GM18505 (cell line): Measurements from ENCODE around the gene SAMMSON.

Experiments
- ATAC-seq: cut with Tn5 transposase; IDR thresholded peaks from one replicate; pipeline ENCODE4 v1.9.1; 2021; ENCODE audit not compliant: unreplicated experiment
- POLR2A ChIP-seq: IDR thresholded peaks from 4 replicates; pipeline ENCODE4 v1.6.1; 2011; ENCODE audit warnings: borderline replicate concordance; ENCODE audit not compliant: insufficient read depth, insufficient read length; ENCODE audit errors: extremely low read depth

The SAMMSON gene

GRCh38 chr3:69999140-70000027, at the start of gene SAMMSON:
TSS of gene SAMMSON (plus strand) at chr3:69999733.
- TF ChIP-seq POLR2A, result no peak
- no peak for ATAC-seq

DNA sequence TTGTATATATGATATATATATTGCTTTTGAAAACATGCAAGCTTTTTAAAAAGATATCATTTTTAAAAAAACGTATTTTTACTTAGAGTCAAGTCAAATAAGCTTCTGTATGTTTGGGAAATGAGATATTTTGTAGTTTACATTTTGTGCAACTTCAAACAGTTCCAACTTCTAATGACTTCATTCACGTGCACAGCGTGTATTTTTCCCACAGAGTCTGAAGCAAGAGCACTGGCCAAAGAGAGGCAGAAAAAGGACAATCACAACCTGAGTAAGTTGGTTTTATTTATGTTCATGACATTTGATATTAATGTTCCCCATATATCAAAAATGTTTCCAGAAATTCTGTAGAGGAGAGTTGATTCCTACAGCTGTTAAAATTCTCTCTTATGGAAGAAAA, 47.9 kb upstream of the SAMMSON start:
- no peak for ATAC-seq
- TF ChIP-seq POLR2A, result no peak

- no peak for ATAC-seq
- no peak for TF ChIP-seq POLR2A
Observed at GRCh38 chr3:69959581-69959980, 40.0 kb upstream of the SAMMSON start.

- no peak for ATAC-seq
Observed at GRCh38 chr3:69961706-69962439, 37.7 kb upstream of the SAMMSON start.

GRCh38 chr3:69963643-69964042, 35.9 kb upstream of the SAMMSON start:
- no peak for ATAC-seq
- TF ChIP-seq POLR2A, result no peak

More at GRCh38 chr3:69961706-69962439, 37.7 kb upstream of the SAMMSON start:
- TF ChIP-seq POLR2A, result no peak

DNA sequence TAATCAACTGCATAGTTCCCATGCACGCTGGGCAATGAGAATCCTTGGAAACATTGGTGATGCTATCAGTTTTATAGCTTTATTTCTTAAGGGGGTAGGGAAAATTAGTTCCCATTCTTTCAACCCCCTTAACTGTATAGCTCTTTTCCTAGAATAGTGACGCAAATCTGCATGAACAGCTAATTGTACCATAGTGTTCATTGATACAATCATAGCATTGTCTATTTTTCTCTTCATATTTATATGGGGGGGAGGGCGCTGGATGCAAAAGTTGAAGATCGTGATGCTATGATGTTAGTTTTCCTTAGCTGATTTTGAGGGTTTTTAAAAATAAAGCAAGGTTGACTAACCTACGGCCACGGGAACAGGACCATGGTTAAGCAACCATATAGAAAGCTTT, 32.4 kb upstream of the SAMMSON start:
- no peak for ATAC-seq
- no peak for TF ChIP-seq POLR2A

DNA sequence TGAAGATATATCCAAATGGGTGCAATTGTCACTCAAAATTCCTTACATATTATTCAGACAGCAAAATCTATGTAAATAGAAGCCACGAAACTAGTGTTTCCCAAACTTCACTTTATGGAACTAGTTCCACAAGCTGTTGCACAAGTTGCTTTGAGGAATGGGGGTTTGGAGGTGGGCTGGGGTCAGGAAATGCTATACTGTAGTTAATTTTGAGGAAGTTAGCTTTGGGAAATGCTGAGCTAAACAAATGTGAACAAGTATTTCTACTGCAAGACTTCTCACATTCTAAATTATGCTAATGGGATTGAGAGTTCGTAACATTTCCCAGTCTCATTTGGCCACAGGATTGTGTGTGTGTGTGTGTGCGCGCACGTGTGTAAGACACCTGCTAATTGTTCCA, 28.7 kb upstream of the SAMMSON start:
- ATAC-seq, result no peak

GRCh38 chr3:69972672-69973071, 26.9 kb upstream of the SAMMSON start:
- TF ChIP-seq POLR2A, result no peak

More for the DNA sequence above, 28.7 kb upstream of the SAMMSON start:
- no peak for TF ChIP-seq POLR2A

DNA sequence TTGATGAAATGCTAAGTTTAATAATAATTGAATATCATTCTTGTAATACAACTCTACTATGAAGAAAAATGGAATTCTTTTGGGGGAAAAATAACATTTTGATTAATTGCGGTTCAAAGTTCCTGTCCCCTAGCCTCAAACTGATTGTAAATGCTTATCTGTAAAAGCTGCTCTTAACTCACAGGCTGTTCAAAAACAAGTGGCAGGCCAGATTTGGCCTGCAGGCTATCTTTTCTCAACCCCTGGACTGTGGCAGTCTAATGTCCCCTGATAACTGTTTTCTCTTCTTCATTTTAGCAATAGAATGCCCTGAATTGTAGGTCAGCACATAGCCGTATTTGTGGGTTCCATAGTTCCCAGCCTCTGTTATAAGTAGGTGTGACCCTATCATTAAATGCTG, 23.5 kb upstream of the SAMMSON start:
- ATAC-seq, result no peak
- TF ChIP-seq POLR2A, result no peak

More at GRCh38 chr3:69972672-69973071, 26.9 kb upstream of the SAMMSON start:
- no peak for ATAC-seq

DNA sequence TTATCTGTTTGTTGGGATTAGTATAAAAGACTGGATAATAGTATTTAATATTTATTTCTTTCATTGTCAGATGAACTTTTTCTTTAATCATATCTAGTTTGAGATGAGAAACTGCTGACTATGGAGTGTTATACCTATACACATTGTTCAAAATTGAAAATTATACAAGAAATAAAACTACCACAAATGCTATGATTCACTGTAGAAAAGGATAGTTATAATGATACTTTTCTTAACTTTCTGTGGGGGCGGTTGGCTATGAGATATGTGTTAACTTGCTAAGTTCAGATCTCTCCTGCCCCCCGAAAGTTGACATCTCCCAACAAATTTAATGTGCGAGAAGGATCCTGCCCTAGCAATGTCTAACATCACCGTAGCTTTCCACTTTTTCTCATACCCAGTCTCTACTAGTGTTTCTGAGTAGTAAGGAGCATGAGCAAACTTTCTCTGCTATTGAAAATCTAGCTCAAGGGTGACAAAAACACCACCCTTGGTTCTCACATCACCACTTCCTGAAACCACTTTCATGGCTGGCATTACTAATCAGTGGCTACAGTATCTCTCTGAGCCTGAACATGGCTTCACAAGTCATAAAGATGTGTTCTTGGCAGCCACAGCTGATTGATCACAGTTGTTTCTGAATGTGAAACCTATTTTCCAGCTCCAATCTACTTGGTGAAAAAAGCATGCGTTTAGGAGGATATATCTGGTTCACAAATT, 15.8 kb upstream of the SAMMSON start:
- no peak for ATAC-seq
- TF ChIP-seq POLR2A, result no peak

DNA sequence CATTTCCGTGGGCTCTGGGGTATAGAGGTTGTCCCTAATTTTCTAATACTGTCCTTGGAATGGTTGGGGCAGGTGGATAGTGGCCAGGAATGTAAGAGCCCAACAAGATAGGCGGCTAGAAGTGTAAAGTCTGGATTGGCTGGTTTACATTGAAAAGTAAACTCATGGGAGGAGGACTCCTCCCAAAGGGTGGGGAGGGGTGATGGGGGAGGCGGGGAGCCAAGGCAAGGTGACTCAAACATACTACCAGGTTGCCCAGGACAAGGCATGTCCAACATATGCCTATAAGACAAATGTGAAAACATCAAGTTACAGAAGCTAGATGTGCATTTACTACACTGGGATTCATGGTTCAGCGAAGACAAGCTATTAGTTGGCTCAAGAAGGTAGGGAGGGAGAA, 14.3 kb upstream of the SAMMSON start:
- no peak for ATAC-seq
- TF ChIP-seq POLR2A, result no peak

DNA sequence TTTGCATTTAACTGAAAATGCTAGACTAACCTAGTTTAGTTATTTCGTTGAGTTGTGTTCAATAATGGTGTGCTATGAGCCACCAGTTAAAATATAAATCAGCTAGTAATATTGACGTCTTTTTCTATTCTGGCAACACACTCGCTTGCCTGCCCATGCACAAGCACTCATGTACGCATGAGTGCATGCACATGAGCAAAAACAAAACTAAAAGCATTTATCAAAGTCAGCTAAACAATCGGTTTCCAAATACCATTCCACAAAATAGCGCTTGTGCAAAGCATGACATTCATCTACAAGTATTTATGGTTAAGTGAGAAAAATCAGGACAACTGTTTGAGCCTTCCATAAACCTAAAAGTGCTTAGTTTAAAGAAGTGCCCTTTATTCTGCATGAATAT, 13.1 kb upstream of the SAMMSON start:
- peak; percentile 81 for ATAC-seq
- TF ChIP-seq POLR2A, result no peak

DNA sequence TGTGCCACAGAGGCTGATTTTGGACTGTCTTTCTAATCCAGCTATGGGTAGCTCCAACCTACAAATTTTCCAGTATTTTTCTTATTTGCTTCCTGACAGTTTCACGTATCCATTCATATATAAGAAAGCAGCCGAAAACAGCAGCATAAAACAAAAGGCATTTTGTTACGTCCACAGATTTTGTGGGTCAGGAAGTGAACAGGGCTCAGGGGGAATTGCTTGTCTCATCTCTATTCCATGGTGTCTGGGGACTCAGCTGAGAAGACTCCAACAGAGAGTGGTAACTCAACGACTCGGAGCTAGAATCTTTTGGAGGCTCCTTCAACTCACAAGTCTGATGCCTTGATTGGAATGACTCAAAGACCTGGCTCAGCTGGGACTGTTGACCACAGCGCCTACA, 11.7 kb upstream of the SAMMSON start:
- no peak for ATAC-seq
- TF ChIP-seq POLR2A, result no peak
